ENCODE data around the gene VSTM2B.

Gene VSTM2B

GRCh38 chr19:29512748-29513147, 13.0 kb upstream of the VSTM2B start:
- Histone ChIP-seq H3K36me3 (ENCODE audit: control insufficient read depth, insufficient read depth, low read length) (no peaks in the 10 kb centered on the region), H3K4me2 (ENCODE audit: low read length) (no peak overlapping the region), H3K4me3 (ENCODE audit: low read depth, low read length) (no peak overlapping the region), H3K27ac (no peak overlapping the region), H3K4me1 (no peaks in the 10 kb centered on the region), H2AFZ (no peak overlapping the region), H3K9me3 (ENCODE audit: control insufficient read depth, low read length) (no peaks in the 10 kb centered on the region), H3K27me3 (ENCODE audit: control insufficient read depth, insufficient read depth, low read length) (no peaks in the 10 kb centered on the region), H3K9ac (no peak overlapping the region), H3K79me2 (no peaks in the 10 kb centered on the region)
- TF ChIP-seq CTCF (IDR thresholded peaks at IDR 0.05) = no peak

- Histone ChIP-seq H2AFZ (no peak overlapping the region), H3K4me1 (no peaks in the 10 kb centered on the region), H3K4me3 (ENCODE audit: low read depth, low read length) (no peak overlapping the region), H3K27ac (no peak overlapping the region), H3K4me2 (ENCODE audit: low read length) (no peak overlapping the region), H3K9ac (no peak overlapping the region), H3K79me2 (no peaks in the 10 kb centered on the region), H3K36me3 (ENCODE audit: control insufficient read depth, insufficient read depth, low read length) (no peaks in the 10 kb centered on the region), H3K9me3 (ENCODE audit: control insufficient read depth, low read length) (no peaks in the 10 kb centered on the region), H3K27me3 (ENCODE audit: control insufficient read depth, insufficient read depth, low read length) (no peaks in the 10 kb centered on the region)
- TF ChIP-seq CTCF (IDR thresholded peaks at IDR 0.05) = no peak
Observed at GRCh38 chr19:29514525-29515232, 11.1 kb upstream of the VSTM2B start.

GRCh38 chr19:29515233-29515619, 10.6 kb upstream of the VSTM2B start:
- Histone ChIP-seq H3K36me3 (ENCODE audit: control insufficient read depth, insufficient read depth, low read length) (no peaks in the 10 kb centered on the region), H3K79me2 (no peaks in the 10 kb centered on the region), H3K9ac (no peak overlapping the region), H3K9me3 (ENCODE audit: control insufficient read depth, low read length) (no peaks in the 10 kb centered on the region), H3K4me2 (ENCODE audit: low read length) (no peak overlapping the region), H3K4me3 (ENCODE audit: low read depth, low read length) (no peak overlapping the region), H3K27me3 (ENCODE audit: control insufficient read depth, insufficient read depth, low read length) (no peaks in the 10 kb centered on the region), H3K27ac (no peak overlapping the region), H3K4me1 (no peaks in the 10 kb centered on the region), H2AFZ (no peak overlapping the region)
- TF ChIP-seq CTCF (IDR thresholded peaks at IDR 0.05) = no peak

- H3K4me2 ChIP-seq (ENCODE audit: low read length) = no peak overlapping the region
- H3K9me3 ChIP-seq (ENCODE audit: control insufficient read depth, low read length) = no peaks in the 10 kb centered on the region
- no peaks in the 10 kb centered on the region for H3K36me3 ChIP-seq (ENCODE audit: control insufficient read depth, insufficient read depth, low read length)
- H3K9ac ChIP-seq = no peak overlapping the region
- H3K4me1 ChIP-seq = no peaks in the 10 kb centered on the region
- no peak overlapping the region for H3K27ac ChIP-seq
- no peaks in the 10 kb centered on the region for H3K27me3 ChIP-seq (ENCODE audit: control insufficient read depth, insufficient read depth, low read length)
- H3K79me2 ChIP-seq = no peaks in the 10 kb centered on the region
- TF ChIP-seq CTCF (IDR thresholded peaks at IDR 0.05) = no peak
- no peak overlapping the region for H3K4me3 ChIP-seq (ENCODE audit: low read depth, low read length)
- H2AFZ ChIP-seq = no peak overlapping the region
Observed at GRCh38 chr19:29515706-29516357, 10.0 kb upstream of the VSTM2B start.

- Histone ChIP-seq H3K27me3 (ENCODE audit: control insufficient read depth, insufficient read depth, low read length) (no peaks in the 10 kb centered on the region), H3K9me3 (ENCODE audit: control insufficient read depth, low read length) (no peaks in the 10 kb centered on the region), H3K4me3 (ENCODE audit: low read depth, low read length) (no peak overlapping the region), H3K9ac (no peak overlapping the region), H3K4me1 (no peaks in the 10 kb centered on the region), H2AFZ (no peak overlapping the region), H3K79me2 (no peaks in the 10 kb centered on the region), H3K27ac (no peak overlapping the region), H3K4me2 (ENCODE audit: low read length) (no peak overlapping the region), H3K36me3 (ENCODE audit: control insufficient read depth, insufficient read depth, low read length) (no peaks in the 10 kb centered on the region)
- no peak for TF ChIP-seq CTCF (IDR thresholded peaks at IDR 0.05)
Observed at GRCh38 chr19:29516358-29516725, 9.5 kb upstream of the VSTM2B start.
